Activated B cell treated with CpG ODN at 0.5 μM for 24 hours (primary cell): ENCODE measurements around the gene ADAM17. TPM values are rescaled to one million over a fixed set of nuclear protein-coding genes. Genes with fewer than 3 reads are reported as not detected.

Source experiments
- ATAC-seq: fragments of 200-7000 bp; cut with Tn5 transposase; one replicate; pipeline ENCODE4 v1.10.0; 2021; ENCODE audit warnings: low read depth, mild to moderate bottlenecking, moderate library complexity
- CTCF ChIA-PET: fragments of 350-600 bp; sonication (Branson Sonifier 250); formaldehyde crosslinking; loops from one replicate; lab custom pipeline; 2021; ENCODE audit warnings: antibody characterized with exemption; lab: Charles Lee
- POLR2A ChIA-PET: fragments of 350-600 bp; sonication (Branson Sonifier 250); formaldehyde crosslinking; loops from one replicate; lab custom pipeline; 2021; ENCODE audit warnings: antibody characterized with exemption; lab: Charles Lee
- DNase-seq: peaks from one replicate; pipeline ENCODE4 v3.0.0; 2022
- H3K27ac Mint-ChIP-seq: one replicate; pipeline ENCODE4 v1.8.0; 2020; ENCODE audit warnings: mixed read lengths
- H3K27me3 Mint-ChIP-seq: one replicate; pipeline ENCODE4 v1.8.0; 2021; ENCODE audit warnings: mixed read lengths
- H3K36me3 Mint-ChIP-seq: one replicate; pipeline ENCODE4 v1.8.0; 2021; ENCODE audit warnings: low read depth, mixed read lengths
- H3K4me1 Mint-ChIP-seq: one replicate; pipeline ENCODE4 v1.8.0; 2021; ENCODE audit warnings: mixed read lengths
- H3K4me3 Mint-ChIP-seq: one replicate; pipeline ENCODE4 v1.8.0; 2020; ENCODE audit warnings: mild to moderate bottlenecking, mixed read lengths
- H3K9me3 Mint-ChIP-seq: one replicate; pipeline ENCODE4 v1.8.0; 2020; ENCODE audit warnings: mixed read lengths
- CTCF ChIP-seq: fragments of 200-600 bp; IDR thresholded peaks from one replicate; pipeline ENCODE4 v1.8.0; 2022; ENCODE audit warnings: antibody characterized with exemption, mild to moderate bottlenecking
- intact Hi-C: fragments of 100-400 bp; cut with micrococcal nuclease; formaldehyde crosslinking; loops from one replicate; pipeline ENCODE4 v1.15.1; 2024
- total RNA-seq: library from RNA; stranded (reverse); gene quantifications from 2 replicates; pipeline ENCODE4 v1.2.3, GENCODE V29; 2022

ADAM17 gene
- total RNA-seq, 1 donor from 2014 or later, result 39.5 TPM

- intact Hi-C loops, result no loop called here
- H3K36me3 Mint-ChIP-seq, result no peaks in the 10 kb centered on the region
- POLR2A ChIA-PET, result interaction anchor here (1.1 kb wide), 1 partner anchor 61 kb away, joined by 8 read pairs; the partner anchor contains the start of gene YWHAQ
Observed at GRCh38 chr2:9570182-9571060, 14.8 kb upstream of the ADAM17 start.

GRCh38 chr2:9565436-9566153 is 10.0 kb upstream of the ADAM17 start:
- no peak for ATAC-seq

More at GRCh38 chr2:9570182-9571060, 14.8 kb upstream of the ADAM17 start:
- H3K4me3 Mint-ChIP-seq, result no peak overlapping the region
- H3K27me3 Mint-ChIP-seq, result no peaks in the 10 kb centered on the region
- no peak overlapping the region for H3K27ac Mint-ChIP-seq
- ATAC-seq (no peak), DNase-seq (no peak)
- CTCF ChIA-PET, result no interaction called here
- TF ChIP-seq CTCF, result no peak
- H3K4me1 Mint-ChIP-seq, result no peaks in the 10 kb centered on the region
- H3K9me3 Mint-ChIP-seq, result no peaks in the 10 kb centered on the region

GRCh38 chr2:9560628-9561027 is 5.0 kb upstream of the ADAM17 start:
- ATAC-seq, result no peak
- TF ChIP-seq CTCF, result no peak
- H3K36me3 Mint-ChIP-seq, result peaks cover 8% of the 10 kb centered on the region
- ChIA-PET CTCF (no interaction called here), POLR2A (no interaction called here)
- no peak overlapping the region for H3K4me3 Mint-ChIP-seq
- peaks cover 11% of the 10 kb centered on the region for H3K4me1 Mint-ChIP-seq
- H3K27ac Mint-ChIP-seq, result no peak overlapping the region
- H3K9me3 Mint-ChIP-seq, result no peaks in the 10 kb centered on the region
- H3K27me3 Mint-ChIP-seq, result no peaks in the 10 kb centered on the region
- no peak for DNase-seq
- intact Hi-C loops, result no loop called here

More at GRCh38 chr2:9565436-9566153, 10.0 kb upstream of the ADAM17 start:
- intact Hi-C loops, result no loop called here
- Mint-ChIP-seq H3K36me3 (no peaks in the 10 kb centered on the region), H3K4me3 (no peak overlapping the region), H3K27ac (no peak overlapping the region), H3K27me3 (no peaks in the 10 kb centered on the region), H3K9me3 (no peaks in the 10 kb centered on the region), H3K4me1 (no peaks in the 10 kb centered on the region)
- POLR2A ChIA-PET, result interaction anchor here (0.7 kb wide), 1 partner anchor 13 kb away, joined by 3 read pairs; no protein-coding TSS in a partner anchor
- DNase-seq, result no peak
- TF ChIP-seq CTCF, result no peak
- CTCF ChIA-PET, result no interaction called here

GRCh38 chr2:9558948-9559381 is 3.3 kb upstream of the ADAM17 start:
- H3K4me3 Mint-ChIP-seq, result no peak overlapping the region
- TF ChIP-seq CTCF, result no peak
- no peak overlapping the region for H3K27ac Mint-ChIP-seq
- intact Hi-C loops, result loop anchor here (5.0 kb wide), 3 partner anchors 33 to 888 kb away; partner anchors contain the start of genes GRHL1 and ODC1
- DNase-seq (no peak), ATAC-seq (no peak)
- peaks cover 26% of the 10 kb centered on the region for H3K4me1 Mint-ChIP-seq
- no peaks in the 10 kb centered on the region for H3K9me3 Mint-ChIP-seq
- CTCF ChIA-PET, result no interaction called here
- no peaks in the 10 kb centered on the region for H3K27me3 Mint-ChIP-seq
- peaks cover 18% of the 10 kb centered on the region for H3K36me3 Mint-ChIP-seq
- POLR2A ChIA-PET, result interaction anchor here (1.1 kb wide), 1 partner anchor 72 kb away, joined by 3 read pairs; the partner anchor contains the start of gene YWHAQ
